B cell (primary cell): ENCODE data around the gene HEPN1.

Experiments
- CTCF ChIP-seq: fragments of 200-600 bp; IDR thresholded peaks from one replicate; pipeline ENCODE4 v1.8.0; 2022; ENCODE audit warnings: antibody characterized with exemption, mild to moderate bottlenecking
- EZH2 ChIP-seq: IDR thresholded peaks from 2 replicates; pipeline ENCODE4 v1.6.1; 2012; ENCODE audit warnings: borderline replicate concordance, low read depth, mild to moderate bottlenecking, moderate library complexity, low read length; ENCODE audit not compliant: insufficient read depth, poor library complexity, severe bottlenecking

- TF ChIP-seq CTCF (no peak), EZH2 (no peak)
Measured at GRCh38 chr11:124880290-124880611, 38.8 kb upstream of the HEPN1 start.
